ENCODE measurements around the gene WFIKKN1. TPM values are rescaled to one million over a fixed set of nuclear protein-coding genes. Genes with fewer than 3 reads are reported as not detected.
A peak's percentile ranks its signal among the peaks of the same experiment; 100 is the strongest.

Gene WFIKKN1
- total and polyA plus RNA-seq, 11 donors, result 0.15 to 1.1 (median 0.29) TPM

DNA sequence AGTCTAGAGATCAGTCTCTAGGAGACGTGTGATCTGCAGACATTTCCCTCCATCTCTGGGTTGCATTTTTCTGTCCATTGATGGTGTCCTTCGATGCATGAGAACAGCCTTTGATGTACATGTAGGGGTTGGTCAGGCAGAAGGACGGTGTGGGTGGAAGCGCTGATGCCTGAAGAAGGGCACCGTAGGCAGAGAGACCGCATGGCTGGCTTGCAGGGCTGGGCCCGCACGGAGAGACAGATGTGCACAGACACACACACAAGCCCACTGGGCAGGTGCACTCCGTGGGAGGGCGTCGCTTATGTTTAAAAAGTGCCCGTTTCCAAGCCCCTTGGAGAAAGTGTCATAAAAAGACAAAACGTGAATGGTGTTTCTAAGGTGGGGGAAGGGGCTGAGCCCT, 15.7 kb upstream of the WFIKKN1 start:
- Histone ChIP-seq H3K27me3 (no peaks in the 10 kb centered on the region), H3K36me3 (peaks cover 0 to 10% (median 4%) of the 10 kb centered on the region in 9 donors), H3K9me3 (no peaks in the 10 kb centered on the region), H3K27ac (no peak overlapping the region), H3K4me1 (peaks cover 0 to 10% (median 0%) of the 10 kb centered on the region in 12 donors), H3K4me3 (no peak overlapping the region)
- intact Hi-C loops (cut with DNase I), result no loop called here
- WGBS, 4 donors, result 95 to 97% (median 96%) methylated on average over 13 of the region's 13 CpGs
- DNase-seq (no peak), ATAC-seq (no peak)
- TF ChIP-seq CTCF (IDR thresholded peaks at IDR 0.05), result no peak

- peak in 1 of 4 donors; percentile 48 for ATAC-seq
- intact Hi-C loops (cut with DNase I), result no loop called here
- Histone ChIP-seq H3K9me3 (no peaks in the 10 kb centered on the region), H3K36me3 (peaks cover 0 to 10% (median 4%) of the 10 kb centered on the region in 9 donors), H3K27ac (no peak overlapping the region), H3K27me3 (no peaks in the 10 kb centered on the region), H3K4me1 (no peaks in the 10 kb centered on the region), H3K4me3 (no peak overlapping the region)
- no peak for TF ChIP-seq POLR2A (IDR thresholded peaks at IDR 0.05)
- TF ChIP-seq CTCF (IDR thresholded peaks at IDR 0.05), result no peak
- 92 to 95% (median 94%) methylated on average over 23 to 39 of the region's 39 CpGs for WGBS, 4 donors
- DNase-seq, result no peak
Observed at GRCh38 chr16:616733-617586, 13.8 kb upstream of the WFIKKN1 start.

DNA sequence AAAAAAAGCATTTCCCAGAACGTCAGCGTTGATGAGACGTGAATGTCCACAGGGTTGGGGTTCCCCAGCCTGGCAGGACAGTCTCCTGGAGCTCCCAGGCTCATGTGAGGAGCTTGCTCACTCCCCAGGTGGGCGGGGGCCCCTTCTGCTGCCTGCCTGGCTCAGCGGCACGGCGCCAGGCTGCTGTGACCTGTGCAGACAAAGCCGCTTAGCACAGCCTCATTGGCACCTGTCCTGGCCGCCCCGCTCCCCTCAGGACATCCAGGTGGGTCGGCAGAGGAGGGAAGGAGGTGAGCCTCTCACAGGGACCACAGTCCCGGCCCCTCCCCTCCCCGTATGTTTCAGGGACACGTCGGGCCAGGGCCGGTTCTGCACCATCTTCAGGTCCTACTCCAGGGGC, 12.9 kb upstream of the WFIKKN1 start:
- ATAC-seq (no peak), DNase-seq (no peak)
- Histone ChIP-seq H3K36me3 (peaks cover 0 to 10% (median 4%) of the 10 kb centered on the region in 9 donors), H3K9me3 (no peaks in the 10 kb centered on the region), H3K4me1 (no peaks in the 10 kb centered on the region), H3K27ac (no peak overlapping the region), H3K4me3 (no peak overlapping the region), H3K27me3 (no peaks in the 10 kb centered on the region)
- no peak for TF ChIP-seq CTCF (IDR thresholded peaks at IDR 0.05)
- intact Hi-C loops (cut with DNase I), result no loop called here
- 88 to 93% (median 91%) methylated on average over 14 to 16 of the region's 16 CpGs for WGBS, 4 donors

- ATAC-seq (no peak), DNase-seq (no peak)
- Histone ChIP-seq H3K27me3 (no peaks in the 10 kb centered on the region), H3K9me3 (no peaks in the 10 kb centered on the region), H3K4me1 (no peaks in the 10 kb centered on the region), H3K36me3 (peaks cover 0 to 10% (median 4%) of the 10 kb centered on the region in 9 donors), H3K4me3 (no peak overlapping the region), H3K27ac (no peak overlapping the region)
- TF ChIP-seq POLR2A (IDR thresholded peaks at IDR 0.05), result no peak
- no peak for TF ChIP-seq CTCF (IDR thresholded peaks at IDR 0.05)
- intact Hi-C loops (cut with DNase I), result no loop called here
- WGBS, 4 donors, result 89 to 95% (median 91%) methylated on average over 10 to 20 of the region's 20 CpGs
Observed at GRCh38 chr16:619476-620100, 11.2 kb upstream of the WFIKKN1 start.
